LHCN-M2 (cell line): ENCODE data around the gene RGS6. TPM values are rescaled to one million over a fixed set of nuclear protein-coding genes. Genes with fewer than 3 reads are reported as not detected.

Source experiments
- DNase-seq: peaks from one replicate; pipeline ENCODE4 v3.0.0-alpha.2; 2012; ENCODE audit warnings: low read depth
- total RNA-seq: library from RNA; depleted of rRNA; stranded (reverse); fragments of >200 nt; gene quantifications from 2 replicates; pipeline ENCODE4 v1.2.3, GENCODE V29; 2014

The RGS6 gene
- total RNA-seq, 1 experiment from 2014 or later = under 0.01 TPM

DNA sequence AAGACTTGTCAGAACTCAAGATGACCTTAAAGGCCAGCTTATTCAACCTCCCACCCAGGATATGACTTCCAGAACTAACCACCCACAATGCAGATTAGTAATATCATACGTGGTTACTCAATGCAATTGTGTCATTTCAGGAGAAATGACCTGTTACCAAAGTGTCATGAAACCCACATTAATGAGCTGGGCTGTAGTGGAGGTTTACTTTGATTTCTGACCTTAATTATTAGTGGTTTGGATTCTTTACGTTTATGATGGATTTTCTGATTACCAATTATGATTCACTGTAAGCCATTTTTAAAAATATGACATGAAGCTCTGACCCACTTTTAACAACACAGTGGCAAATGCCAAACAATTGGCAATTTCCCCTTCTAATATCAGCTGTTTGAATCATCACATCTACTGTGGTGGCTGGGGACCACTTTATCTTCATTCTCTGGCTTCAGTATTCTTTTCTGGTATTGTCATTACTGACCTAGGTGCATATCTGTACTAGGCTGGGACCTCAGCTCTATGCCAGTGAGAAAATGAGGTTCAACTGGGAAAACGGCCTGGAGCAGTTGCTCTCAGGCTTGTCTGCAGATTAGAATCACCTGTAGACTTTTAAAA lies 223.3 kb downstream of the RGS6 start:
- no peak for DNase-seq

GRCh38 chr14:72164420-72165228 lies 232.4 kb downstream of the RGS6 start:
- DNase-seq = no peak

- no peak for DNase-seq
Observed at GRCh38 chr14:72165229-72165698, 233.0 kb downstream of the RGS6 start.

DNA sequence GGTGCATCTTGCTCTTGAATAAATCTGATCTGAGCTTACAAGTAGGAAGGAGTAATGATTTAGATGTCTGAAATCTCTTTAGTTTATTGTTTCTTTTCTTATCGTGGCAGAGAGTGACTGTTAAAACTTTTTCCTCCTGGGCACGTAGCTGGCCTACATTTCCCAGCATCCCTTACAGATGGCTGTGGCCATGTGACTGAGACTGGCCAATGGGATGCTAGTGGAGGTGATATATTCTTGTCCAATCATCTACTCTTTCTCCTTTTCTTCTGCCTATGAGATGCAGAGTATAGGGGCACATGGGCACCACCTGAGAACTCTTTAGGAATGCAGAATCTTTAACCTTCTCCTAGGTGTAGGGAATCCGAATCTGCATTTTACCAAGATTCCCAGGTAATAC lies 237.3 kb downstream of the RGS6 start:
- no peak for DNase-seq

GRCh38 chr14:72172049-72172448 lies 239.8 kb downstream of the RGS6 start:
- no peak for DNase-seq

GRCh38 chr14:72172597-72172996 lies 240.4 kb downstream of the RGS6 start:
- DNase-seq = no peak

- no peak for DNase-seq
Observed at GRCh38 chr14:72173038-72173720, 240.9 kb downstream of the RGS6 start.

- DNase-seq = no peak
Observed at GRCh38 chr14:72177251-72177650, 245.0 kb downstream of the RGS6 start.

- DNase-seq = no peak
Observed at GRCh38 chr14:72178517-72178916, 246.3 kb downstream of the RGS6 start.

- DNase-seq = no peak
Observed at GRCh38 chr14:72182708-72183432, 250.6 kb downstream of the RGS6 start.

GRCh38 chr14:72183631-72184030 lies 251.4 kb downstream of the RGS6 start:
- DNase-seq = no peak

GRCh38 chr14:72186523-72186922 lies 254.3 kb downstream of the RGS6 start:
- no peak for DNase-seq

DNA sequence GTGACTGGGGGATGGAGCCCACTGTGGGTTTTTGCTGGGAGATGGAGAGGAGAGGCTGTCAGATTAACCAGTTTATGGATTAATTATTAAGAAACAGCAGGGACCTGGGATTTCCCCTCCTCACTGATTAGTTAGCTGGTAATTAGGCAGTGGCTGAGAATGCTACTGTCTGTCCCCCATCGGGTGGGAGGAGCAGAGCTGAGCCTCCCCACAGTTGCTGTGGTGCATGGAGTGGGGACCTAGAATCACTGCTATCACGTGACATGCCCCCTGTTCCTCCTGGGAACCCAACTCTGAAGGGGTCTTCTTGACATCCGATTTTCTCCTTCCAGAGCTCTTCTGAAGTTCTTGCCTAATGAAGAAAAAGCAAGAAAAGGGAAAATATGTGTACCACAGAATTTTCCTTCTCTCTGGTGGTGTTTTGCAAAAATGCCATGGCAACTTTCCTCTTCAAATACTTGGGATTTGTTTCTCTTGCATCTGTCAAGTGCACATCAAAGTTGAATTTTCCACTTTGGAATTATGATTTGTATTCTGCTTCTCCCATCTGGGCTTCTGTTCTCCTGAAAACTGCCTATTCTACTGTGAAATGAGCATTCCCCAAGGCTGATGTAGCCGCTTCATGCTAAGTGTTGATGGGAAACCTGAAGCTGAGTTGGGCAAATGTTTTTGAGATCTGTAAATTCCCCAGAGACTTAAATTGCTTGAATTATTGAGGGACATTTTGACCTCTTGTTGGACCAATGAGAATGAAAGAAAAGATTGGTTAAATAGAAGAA lies 264.2 kb downstream of the RGS6 start:
- DNase-seq = no peak

DNA sequence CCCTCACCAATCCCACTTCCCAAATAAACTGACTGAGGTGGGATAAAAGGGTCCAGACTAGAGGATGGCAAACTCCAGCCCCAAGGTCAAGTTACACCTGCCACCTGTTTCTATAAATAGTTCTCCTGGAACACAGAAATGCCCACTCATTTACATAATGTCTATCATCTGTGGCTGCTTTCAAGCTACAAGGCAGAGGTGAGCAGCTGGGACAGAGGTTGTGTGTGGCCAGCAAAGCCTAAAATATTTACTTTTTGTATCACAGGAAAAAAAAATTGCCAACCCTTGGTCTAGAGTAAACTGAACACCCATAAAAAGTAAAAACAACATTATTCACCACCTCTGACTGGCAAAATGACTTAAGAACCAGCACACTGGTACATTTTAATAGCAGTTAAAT lies 269.4 kb downstream of the RGS6 start:
- no peak for DNase-seq

DNA sequence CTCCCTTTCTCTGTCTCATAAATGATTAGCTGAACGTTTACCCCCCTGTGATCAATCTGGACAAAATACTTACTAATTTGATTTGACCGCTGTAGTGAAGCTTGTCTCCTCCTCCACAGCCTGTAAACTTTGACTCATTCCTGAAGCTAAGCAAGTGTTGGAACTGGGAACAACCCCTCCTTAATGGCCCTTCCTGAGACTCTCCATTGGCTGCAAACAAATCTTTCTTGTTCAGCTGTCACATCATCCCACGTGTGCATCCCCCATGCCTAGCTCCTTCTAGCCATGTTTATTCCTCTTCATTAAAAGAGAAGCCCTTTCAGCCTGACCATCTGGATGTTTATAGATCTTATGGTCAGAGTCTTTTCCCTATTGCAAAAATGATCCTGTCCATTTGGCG lies 281.2 kb downstream of the RGS6 start:
- no peak for DNase-seq

DNA sequence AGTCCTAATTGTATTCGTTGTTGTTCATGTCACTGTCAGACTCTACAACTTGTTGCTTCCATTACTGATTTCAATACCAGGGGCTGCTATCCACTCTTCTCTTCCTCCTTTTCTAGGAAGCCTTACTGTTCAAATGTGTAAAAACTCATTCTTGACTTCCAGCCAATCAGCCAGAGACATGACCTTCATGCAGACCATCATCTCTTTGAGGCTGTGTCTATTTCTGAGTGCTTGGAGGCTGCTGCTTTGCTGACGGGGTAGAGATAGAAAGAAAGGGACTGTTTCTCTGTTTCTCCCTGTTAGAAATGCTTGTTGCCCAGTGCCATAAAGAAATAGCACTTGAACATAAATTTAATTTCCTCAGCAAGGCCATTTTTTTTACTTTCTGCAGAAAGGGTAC lies 282.9 kb downstream of the RGS6 start:
- no peak for DNase-seq

GRCh38 chr14:72217135-72217534 lies 284.9 kb downstream of the RGS6 start:
- DNase-seq = no peak

DNA sequence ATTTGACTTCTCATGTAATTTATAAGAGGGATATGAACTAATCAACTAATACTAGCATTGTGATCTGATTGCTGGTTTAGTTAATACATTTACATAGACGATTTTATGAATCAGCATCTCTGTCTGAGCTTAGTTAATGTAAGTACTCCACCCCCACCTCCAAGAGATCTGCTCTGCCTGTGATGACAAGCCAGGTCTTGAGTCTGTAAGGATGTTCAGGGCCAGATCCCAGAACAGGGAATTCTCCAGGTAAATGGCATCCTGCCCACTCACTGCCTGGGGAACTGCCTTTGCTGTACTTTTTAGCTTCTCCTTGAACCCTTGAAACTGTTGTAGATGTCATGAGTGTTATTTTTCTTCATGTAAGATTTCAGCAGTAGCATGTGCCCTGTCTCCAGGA lies 289.8 kb downstream of the RGS6 start:
- no peak for DNase-seq

DNA sequence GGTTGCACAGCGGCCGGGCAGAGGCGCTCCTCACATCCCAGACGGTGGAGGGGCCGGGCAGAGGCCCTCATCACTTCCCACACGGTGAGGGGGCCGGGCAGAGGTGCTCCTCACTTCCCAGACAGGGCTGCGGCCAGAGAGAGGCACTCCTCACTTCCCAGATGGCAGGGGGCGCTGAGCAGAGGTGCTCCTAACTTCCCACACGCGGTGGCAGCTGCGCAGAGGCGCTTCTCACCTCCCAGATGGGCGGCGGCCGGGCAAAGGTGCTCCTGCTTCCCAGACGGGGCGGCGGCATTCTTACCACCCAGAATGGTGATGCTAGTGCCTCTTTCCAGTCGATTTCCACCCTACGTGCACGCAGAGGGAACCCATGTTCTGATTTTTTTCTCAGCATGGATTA lies 304.4 kb downstream of the RGS6 start:
- no peak for DNase-seq

GRCh38 chr14:72237722-72238666 lies 305.8 kb downstream of the RGS6 start:
- no peak for DNase-seq
